GM12878 (cell line): ENCODE data around the gene SLC25A3.

Experiments used
- BRCA1 ChIP-seq: IDR thresholded peaks from 2 replicates; pipeline ENCODE4 v1.6.1; 2011; ENCODE audit warnings: low read depth, low read length, improper control_type of control experiment
- CHD4 ChIP-seq: fragments of 200-600 bp; sonication (generic); IDR thresholded peaks from 2 replicates; pipeline ENCODE4 v1.6.1; 2016; ENCODE audit warnings: mild to moderate bottlenecking
- CUX1 ChIP-seq: IDR thresholded peaks from 2 replicates; pipeline ENCODE4 v1.6.1; 2012; ENCODE audit warnings: improper control_type of control experiment, low read depth, low read length; ENCODE audit not compliant: insufficient replicate concordance
- EP300 ChIP-seq, 2 experiments: fragments of 150-350 bp in 1 of 2; IDR thresholded peaks; 2 replicates each; pipeline ENCODE4 v1.6.1; 2011 to 2012; ENCODE audit warnings: low read depth in 2 of 2, low read length in 2 of 2, borderline replicate concordance in 1 of 2, improper control_type of control experiment in 1 of 2, inconsistent platforms in 1 of 2; ENCODE audit not compliant: control insufficient read depth in 1 of 2
- EZH2 ChIP-seq: IDR thresholded peaks from 2 replicates; pipeline ENCODE4 v1.6.1; 2012; ENCODE audit warnings: low read depth, mild to moderate bottlenecking, control low read depth, inconsistent platforms, low read length, borderline replicate concordance; ENCODE audit not compliant: control insufficient read depth
- KDM1A ChIP-seq: fragments of 200-600 bp; sonication (generic); IDR thresholded peaks from 2 replicates; pipeline ENCODE4 v1.6.1; 2016; ENCODE audit warnings: borderline replicate concordance
- NFXL1 ChIP-seq: fragments of 450-650 bp; IDR thresholded peaks from 2 replicates; pipeline ENCODE4 v1.6.1; 2017; ENCODE audit warnings: antibody characterized with exemption, mild to moderate bottlenecking, borderline replicate concordance
- POLR2A ChIP-seq: IDR thresholded peaks from 2 replicates; pipeline ENCODE4 v1.6.1; 2011; ENCODE audit warnings: low read depth, mild to moderate bottlenecking, low read length
- RFX5 ChIP-seq: IDR thresholded peaks from 2 replicates; pipeline ENCODE4 v1.6.1; 2011; ENCODE audit warnings: low read depth, low read length, improper control_type of control experiment
- SIN3A ChIP-seq: IDR thresholded peaks from 2 replicates; pipeline ENCODE4 v1.6.1; 2012; ENCODE audit warnings: low read depth, low read length, improper control_type of control experiment
- SMC3 ChIP-seq: IDR thresholded peaks from 2 replicates; pipeline ENCODE4 v1.6.1; 2011; ENCODE audit warnings: low read length, improper control_type of control experiment, borderline replicate concordance
- ZNF687 ChIP-seq: fragments of 450-650 bp; IDR thresholded peaks from 2 replicates; pipeline ENCODE4 v1.6.1; 2017; ENCODE audit warnings: mild to moderate bottlenecking, moderate library complexity
- TF ChIP-seq, protein P1 (sequence below), 3 experiments: IDR thresholded peaks in 2 of 3; conservative IDR thresholded peaks in 1 of 3; 2 replicates each; pipeline ENCODE4 v1.5.1; 2011; ENCODE audit warnings: low read depth in 3 of 3, low read length in 3 of 3, mild to moderate bottlenecking in 3 of 3, control low read depth in 2 of 3, moderate library complexity in 2 of 3, inconsistent platforms in 1 of 3, mixed read lengths in 1 of 3; ENCODE audit not compliant: control insufficient read depth in 2 of 3, insufficient read depth in 1 of 3; ENCODE audit errors: extremely low read depth in 1 of 3
- TF ChIP-seq, protein P2 (sequence below): IDR thresholded peaks from 2 replicates; pipeline ENCODE4 v1.6.1; 2011; ENCODE audit warnings: low read depth, mild to moderate bottlenecking, low read length, moderate library complexity, borderline replicate concordance; ENCODE audit errors: extremely low read depth

- TF ChIP-seq, protein P1, sequence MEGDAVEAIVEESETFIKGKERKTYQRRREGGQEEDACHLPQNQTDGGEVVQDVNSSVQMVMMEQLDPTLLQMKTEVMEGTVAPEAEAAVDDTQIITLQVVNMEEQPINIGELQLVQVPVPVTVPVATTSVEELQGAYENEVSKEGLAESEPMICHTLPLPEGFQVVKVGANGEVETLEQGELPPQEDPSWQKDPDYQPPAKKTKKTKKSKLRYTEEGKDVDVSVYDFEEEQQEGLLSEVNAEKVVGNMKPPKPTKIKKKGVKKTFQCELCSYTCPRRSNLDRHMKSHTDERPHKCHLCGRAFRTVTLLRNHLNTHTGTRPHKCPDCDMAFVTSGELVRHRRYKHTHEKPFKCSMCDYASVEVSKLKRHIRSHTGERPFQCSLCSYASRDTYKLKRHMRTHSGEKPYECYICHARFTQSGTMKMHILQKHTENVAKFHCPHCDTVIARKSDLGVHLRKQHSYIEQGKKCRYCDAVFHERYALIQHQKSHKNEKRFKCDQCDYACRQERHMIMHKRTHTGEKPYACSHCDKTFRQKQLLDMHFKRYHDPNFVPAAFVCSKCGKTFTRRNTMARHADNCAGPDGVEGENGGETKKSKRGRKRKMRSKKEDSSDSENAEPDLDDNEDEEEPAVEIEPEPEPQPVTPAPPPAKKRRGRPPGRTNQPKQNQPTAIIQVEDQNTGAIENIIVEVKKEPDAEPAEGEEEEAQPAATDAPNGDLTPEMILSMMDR (IDR thresholded peaks at IDR 0.05 in 2 of 3, conservative IDR thresholded peaks at IDR 0.05 in 1 of 3; ENCODE audit: control insufficient read depth in 2 of 3, extremely low read depth in 1 of 3, insufficient read depth in 1 of 3, low read depth in 3 of 3, low read length in 3 of 3) = no peak
- no peak for TF ChIP-seq NFXL1
- TF ChIP-seq SMC3 = no peak
- TF ChIP-seq BRCA1 = no peak
- TF ChIP-seq EP300 (IDR thresholded peaks at IDR 0.05; ENCODE audit: borderline replicate concordance in 1 of 2, control insufficient read depth in 1 of 2, low read depth in 2 of 2, low read length in 2 of 2) = no peak
- no peak for TF ChIP-seq CUX1
- no peak for TF ChIP-seq KDM1A
- no peak for TF ChIP-seq EZH2
- TF ChIP-seq RFX5 = no peak
- no peak for TF ChIP-seq CHD4
- no peak for TF ChIP-seq POLR2A
- TF ChIP-seq, protein P2, sequence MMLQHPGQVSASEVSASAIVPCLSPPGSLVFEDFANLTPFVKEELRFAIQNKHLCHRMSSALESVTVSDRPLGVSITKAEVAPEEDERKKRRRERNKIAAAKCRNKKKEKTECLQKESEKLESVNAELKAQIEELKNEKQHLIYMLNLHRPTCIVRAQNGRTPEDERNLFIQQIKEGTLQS = no peak
- no peak for TF ChIP-seq SIN3A
- TF ChIP-seq ZNF687 = no peak
Observed at GRCh38 chr12:98591209-98591608, 2.3 kb upstream of the SLC25A3 start.
